HepG2 (cell line): ENCODE measurements around the gene PBX2. TPM values are rescaled to one million over a fixed set of nuclear protein-coding genes. Genes with fewer than 3 reads are reported as not detected.

Source experiments
- ATF4 ChIP-seq, 2 experiments: fragments of 450-650 bp in 1 of 2; sonication (generic) in 1 of 2; formaldehyde crosslinking; IDR thresholded peaks; 2 replicates each; pipeline versions ENCODE4 v1.5.0 to v1.8.0; 2020 to 2022; ENCODE audit warnings: mild to moderate bottlenecking in 1 of 2, missing genetic modification reagents in 1 of 2
- GMEB2 ChIP-seq: IDR thresholded peaks from 2 replicates; pipeline ENCODE4 v1.6.1; 2016; ENCODE audit warnings: missing biosample characterization, missing genetic modification reagents, low read depth
- HNF1A ChIP-seq, 2 experiments: sonication (generic) in 1 of 2; formaldehyde crosslinking in 1 of 2; IDR thresholded peaks; 2 replicates each; pipeline versions ENCODE4 v1.4.0 to v1.6.1; 2016 to 2020; ENCODE audit warnings: borderline replicate concordance in 1 of 2, low read depth in 1 of 2, mild to moderate bottlenecking in 1 of 2, missing genetic modification reagents in 1 of 2
- JUN ChIP-seq: sonication (generic); formaldehyde crosslinking; IDR thresholded peaks from 2 replicates; pipeline ENCODE4 v1.4.0; 2020; ENCODE audit warnings: mild to moderate bottlenecking, missing genetic modification reagents
- KMT2B ChIP-seq: IDR thresholded peaks from 2 replicates; pipeline ENCODE4 v1.6.1; 2016; ENCODE audit warnings: missing genetic modification reagents, missing compliant biosample characterization
- LBX2 ChIP-seq: sonication (generic); formaldehyde crosslinking; IDR thresholded peaks from 2 replicates; pipeline ENCODE4 v1.5.0; 2020; ENCODE audit warnings: missing genetic modification reagents, mild to moderate bottlenecking, borderline replicate concordance
- MAZ ChIP-seq, 2 experiments: sonication (generic) in 1 of 2; formaldehyde crosslinking in 1 of 2; IDR thresholded peaks; 2 replicates each; pipeline versions ENCODE4 v1.5.0 to v1.6.1; 2012 to 2020; ENCODE audit warnings: low read depth in 2 of 2, mild to moderate bottlenecking in 2 of 2, borderline replicate concordance in 1 of 2, improper control_type of control experiment in 1 of 2, low read length in 1 of 2, missing genetic modification reagents in 1 of 2, moderate library complexity in 1 of 2
- TCF12 ChIP-seq, 2 experiments: fragments of 450-650 bp in 1 of 2; sonication (generic) in 1 of 2; formaldehyde crosslinking in 1 of 2; IDR thresholded peaks; 2 replicates each; pipeline versions ENCODE4 v1.6.1 to v1.8.0; 2017 to 2022; ENCODE audit warnings: antibody characterized with exemption in 1 of 2, mild to moderate bottlenecking in 1 of 2, missing genetic modification reagents in 1 of 2, moderate library complexity in 1 of 2
- XRCC5 ChIP-seq: fragments of 200-400 bp; formaldehyde crosslinking; optimal IDR thresholded peaks from 2 replicates; pipeline ENCODE3; 2017; ENCODE audit warnings: mild to moderate bottlenecking, low read length
- ZFYVE20 ChIP-seq: sonication (generic); formaldehyde crosslinking; IDR thresholded peaks from 2 replicates; pipeline ENCODE4 v1.8.0; 2023; ENCODE audit warnings: low read depth, mild to moderate bottlenecking, moderate library complexity, missing genetic modification reagents, borderline replicate concordance
- ZNF225 ChIP-seq: sonication (generic); formaldehyde crosslinking; IDR thresholded peaks from 2 replicates; pipeline ENCODE4 v1.4.0; 2020; ENCODE audit warnings: mild to moderate bottlenecking, missing genetic modification reagents
- ZNF362 ChIP-seq: sonication (generic); formaldehyde crosslinking; IDR thresholded peaks from 2 replicates; pipeline ENCODE4 v1.4.0; 2020; ENCODE audit warnings: missing genetic modification reagents, mild to moderate bottlenecking, borderline replicate concordance
- ZNF562 ChIP-seq: sonication (generic); formaldehyde crosslinking; IDR thresholded peaks from 2 replicates; pipeline ENCODE4 v1.8.0; 2022; ENCODE audit warnings: missing genetic modification reagents, borderline replicate concordance
- ZNF619 ChIP-seq: sonication (generic); formaldehyde crosslinking; IDR thresholded peaks from 2 replicates; pipeline ENCODE4 v1.4.0; 2020; ENCODE audit warnings: mild to moderate bottlenecking, missing genetic modification reagents
- ZSCAN22 ChIP-seq: sonication (generic); formaldehyde crosslinking; IDR thresholded peaks from 2 replicates; pipeline ENCODE4 v1.4.0; 2020; ENCODE audit warnings: mild to moderate bottlenecking, missing genetic modification reagents
- ZZZ3 ChIP-seq: sonication (generic); formaldehyde crosslinking; IDR thresholded peaks from 2 replicates; pipeline ENCODE4 v1.4.0; 2020; ENCODE audit warnings: missing genetic modification reagents, mild to moderate bottlenecking, borderline replicate concordance
- polyA plus RNA-seq, 8 experiments: library from polyadenylated mRNA; depleted of rRNA in 3 of 8; stranded (reverse) in 7 of 8; unstranded in 1 of 8; fragments of >200 nt; fragmentation: Illumina TruSeq in 4 of 8; extraction: Trizol in 4 of 8; gene quantifications; 2 replicates each; pipeline versions ENCODE4 v1.2.1 to v1.2.3, GENCODE V29; 2011 to 2016; ENCODE audit warnings: low read depth in 4 of 8, missing spikeins in 1 of 8, mixed read lengths in 1 of 8; ENCODE audit not compliant: insufficient read depth in 1 of 8
- total RNA-seq, 5 experiments: library from RNA; depleted of rRNA; stranded (reverse); fragments of >200 nt; fragmentation: Illumina TruSeq; extraction: Trizol; gene quantifications; 2 replicates each; pipeline ENCODE4 v1.2.3, GENCODE V29; 2016; ENCODE audit warnings: low read depth in 1 of 5

PBX2 gene
- total and polyA plus RNA-seq, 2 of the 13 experiments (the other 11 are each of a cell fraction or from before 2014, with no cell fraction given) = 42.3 to 77.8 TPM

- TF ChIP-seq ZNF619 = peak; percentile 83
- peak; percentile 34; the same call in 1 of the 2 replicates for TF ChIP-seq ZSCAN22 (CRISPR knock-in tag)
- peak; percentile 73 for TF ChIP-seq MAZ (IDR thresholded peaks at IDR 0.05; ENCODE audit: borderline replicate concordance, low read depth, low read length)
- peak; percentile 68 for TF ChIP-seq MAZ (CRISPR knock-in tag; IDR thresholded peaks at IDR 0.05; ENCODE audit: low read depth)
- peak in 1 of 2 experiments; percentile 12; a peak in 1 of 4 replicates for TF ChIP-seq ATF4 (CRISPR knock-in tag; IDR thresholded peaks at IDR 0.05)
- peak; percentile 87; the same call in 1 of the 2 replicates for TF ChIP-seq ZZZ3 (CRISPR knock-in tag)
- TF ChIP-seq LBX2 (CRISPR knock-in tag) = no peak
- peak; percentile 17; the same call in 1 of the 2 replicates for TF ChIP-seq ZNF362 (CRISPR knock-in tag)
- 0 out of 2 replicates have a peak, but pooled peaks have one; percentile 14 for TF ChIP-seq GMEB2
- TF ChIP-seq HNF1A (IDR thresholded peaks at IDR 0.05; ENCODE audit: low read depth) = peak; percentile 64; the same call in 1 of the 2 replicates
- TF ChIP-seq HNF1A (CRISPR knock-in tag; IDR thresholded peaks at IDR 0.05; ENCODE audit: borderline replicate concordance) = peak; percentile 76
- TF ChIP-seq XRCC5 = peak; percentile 28
- peak; percentile 72; the same call in 1 of the 2 replicates for TF ChIP-seq JUN
- no peak for TF ChIP-seq TCF12 (IDR thresholded peaks at IDR 0.05)
- TF ChIP-seq TCF12 (CRISPR knock-in tag; IDR thresholded peaks at IDR 0.05) = peak; percentile 68
- TF ChIP-seq ZNF225 (CRISPR knock-in tag) = peak; percentile 84; the same call in 1 of the 2 replicates
- no peak for TF ChIP-seq ZNF562
- no peak for TF ChIP-seq KMT2B (CRISPR knock-in tag)
- no peak for TF ChIP-seq ZFYVE20 (CRISPR knock-in tag)
Observed at GRCh38 chr6:32153564-32154513, 36.2 kb downstream of the PBX2 start, which contains the start of gene PPT2 (continued).
